IgD-negative memory B cell (primary cell): ENCODE data around the gene RNF150. TPM values are rescaled to one million over a fixed set of nuclear protein-coding genes. Genes with fewer than 3 reads are reported as not detected.
"Not testable (repeated sequence)": the region's sequence is repeated elsewhere in the genome, so short reads cannot be mapped to it uniquely, and the experiment has no call there.

Experiments used
- H3K27ac Mint-ChIP-seq, 3 donors: one replicate each; pipeline ENCODE4 v1.8.0; 2020 to 2022; ENCODE audit warnings: mild to moderate bottlenecking in 3 of 3, mixed read lengths in 3 of 3, moderate library complexity in 1 of 3
- H3K27me3 Mint-ChIP-seq: one replicate; pipeline ENCODE4 v1.8.0; 2021; ENCODE audit warnings: mixed read lengths
- H3K36me3 Mint-ChIP-seq: one replicate; pipeline ENCODE4 v1.8.0; 2020; ENCODE audit warnings: mild to moderate bottlenecking, mixed read lengths
- H3K4me1 Mint-ChIP-seq, 3 donors: one replicate each; pipeline ENCODE4 v1.8.0; 2020 to 2022; ENCODE audit warnings: mixed read lengths in 3 of 3, mild to moderate bottlenecking in 1 of 3
- H3K4me3 Mint-ChIP-seq, 4 donors: one replicate each; pipeline ENCODE4 v1.8.0; 2020 to 2022; ENCODE audit warnings: mild to moderate bottlenecking in 4 of 4, mixed read lengths in 4 of 4, moderate library complexity in 3 of 4
- H3K9me3 Mint-ChIP-seq, 3 donors: one replicate each; pipeline ENCODE4 v1.8.0; 2020 to 2021; ENCODE audit warnings: mixed read lengths in 3 of 3, mild to moderate bottlenecking in 1 of 3
- polyA plus RNA-seq: library from polyadenylated mRNA; unstranded; fragments of 300-500 nt; fragmentation: Illumina TruSeq; gene quantifications from one replicate; pipeline ENCODE4 v1.2.3, GENCODE V29; 2021

RNF150 gene
- polyA plus RNA-seq, 1 donor from 2014 or later, result not detected

DNA sequence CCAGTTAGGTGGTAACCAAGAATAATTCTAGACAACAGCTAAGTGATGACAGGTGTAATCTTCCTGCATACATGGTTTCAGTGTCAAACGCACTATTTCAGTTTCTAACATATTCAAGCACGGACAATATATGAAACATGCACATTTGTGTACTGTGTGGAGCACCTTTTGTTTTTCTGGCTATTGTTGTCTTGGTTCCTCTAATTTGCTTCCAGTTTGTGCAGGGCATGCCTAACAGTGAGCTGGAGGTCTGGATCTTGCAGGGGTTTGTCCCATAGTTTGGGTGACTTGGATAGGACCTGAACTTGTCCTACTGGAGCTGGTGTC, 306.6 kb downstream of the RNF150 start:
- peaks cover 34 to 51% (median 45%) of the 10 kb centered on the region in 3 donors for H3K4me1 Mint-ChIP-seq
- no peaks in the 10 kb centered on the region for H3K27me3 Mint-ChIP-seq
- peak overlapping the region in 1 of 4 donors; percentile 87 for H3K4me3 Mint-ChIP-seq
- peaks cover 12 to 25% (median 22%) of the 10 kb centered on the region in 3 donors for H3K9me3 Mint-ChIP-seq
- H3K36me3 Mint-ChIP-seq, result peaks cover 5% of the 10 kb centered on the region
- peak overlapping the region in 1 of 3 donors; percentile 69 for H3K27ac Mint-ChIP-seq

DNA sequence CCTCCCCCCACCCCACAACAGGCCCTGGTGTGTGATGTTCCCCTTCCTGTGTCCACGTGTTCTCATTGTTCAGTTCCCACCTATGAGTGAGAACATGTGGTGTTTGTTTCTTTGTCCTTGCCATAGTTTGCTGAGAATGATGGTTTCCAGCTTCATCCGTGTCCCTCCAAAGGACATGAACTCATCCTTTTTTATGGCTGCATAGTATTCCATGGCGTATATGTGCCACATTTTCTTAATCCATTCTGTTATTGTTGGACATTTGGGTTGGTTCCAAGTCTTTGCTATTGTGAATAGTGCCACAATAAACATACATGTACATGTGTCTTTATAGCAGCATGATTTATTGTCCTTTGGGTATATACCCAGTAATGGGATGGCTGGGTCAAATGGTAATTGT, 312.7 kb downstream of the RNF150 start:
- peak overlapping the region in 1 of 3 donors; percentile 47 for H3K27ac Mint-ChIP-seq
- H3K9me3 Mint-ChIP-seq, result peaks cover 15 to 18% (median 15%) of the 10 kb centered on the region in 3 donors
- not testable (repeated sequence) for H3K4me3 Mint-ChIP-seq, H3K36me3 Mint-ChIP-seq, H3K27me3 Mint-ChIP-seq
- peaks cover 10 to 15% (median 14%) of the 10 kb centered on the region in 3 donors for H3K4me1 Mint-ChIP-seq

DNA sequence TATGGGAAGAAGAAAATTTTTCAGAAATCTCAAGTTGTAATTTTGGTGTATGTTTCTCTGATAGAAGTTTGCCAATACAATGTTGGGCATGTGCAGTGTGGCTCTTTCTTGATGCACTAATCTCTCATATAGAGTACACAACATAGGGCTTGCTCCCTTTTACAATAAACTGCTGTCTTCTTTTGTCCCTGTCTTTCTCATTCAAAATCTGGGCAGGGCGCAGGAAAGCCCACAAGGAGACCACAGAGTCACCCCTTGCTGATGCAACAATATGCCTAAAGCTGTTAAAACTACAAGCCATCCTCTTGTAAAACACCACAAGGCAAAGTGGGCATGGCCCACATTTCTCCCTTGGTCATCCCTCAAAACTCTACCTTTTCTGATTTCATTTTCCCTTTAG, 313.7 kb downstream of the RNF150 start:
- peaks cover 4% of the 10 kb centered on the region for H3K36me3 Mint-ChIP-seq
- peaks cover 10 to 16% (median 14%) of the 10 kb centered on the region in 3 donors for H3K9me3 Mint-ChIP-seq
- no peak overlapping the region for H3K4me3 Mint-ChIP-seq
- H3K27ac Mint-ChIP-seq, result no peak overlapping the region
- H3K4me1 Mint-ChIP-seq, result peaks cover 12 to 18% (median 14%) of the 10 kb centered on the region in 3 donors
- no peaks in the 10 kb centered on the region for H3K27me3 Mint-ChIP-seq

DNA sequence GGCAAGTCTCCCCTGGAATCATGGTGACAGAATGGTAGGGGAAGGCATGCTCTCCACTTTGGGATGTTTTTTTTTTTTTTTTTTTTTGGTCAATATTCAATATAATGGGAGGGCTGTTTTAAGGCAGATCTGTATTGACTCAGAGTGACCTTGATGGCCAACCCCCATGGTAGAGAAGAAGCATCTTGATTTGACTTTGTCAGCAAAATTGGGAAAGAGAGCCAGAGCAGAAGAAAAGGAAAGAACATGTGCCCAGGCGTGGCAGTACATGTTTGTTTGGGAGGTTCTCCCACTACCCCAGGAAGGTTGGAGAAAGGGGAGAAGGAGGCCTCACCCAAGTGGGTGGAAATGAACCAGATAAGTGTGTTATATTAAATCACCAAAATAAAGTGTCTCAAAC, 314.8 kb downstream of the RNF150 start:
- H3K4me3 Mint-ChIP-seq, result peak overlapping the region in 1 of 4 donors; percentile 55
- H3K27ac Mint-ChIP-seq, result peak overlapping the region in 1 of 3 donors; percentile 76
- H3K4me1 Mint-ChIP-seq, result peaks cover 15 to 20% (median 20%) of the 10 kb centered on the region in 3 donors
- H3K27me3 Mint-ChIP-seq, result no peaks in the 10 kb centered on the region
- peaks cover 4 to 11% (median 8%) of the 10 kb centered on the region in 3 donors for H3K9me3 Mint-ChIP-seq
- peaks cover 4% of the 10 kb centered on the region for H3K36me3 Mint-ChIP-seq

DNA sequence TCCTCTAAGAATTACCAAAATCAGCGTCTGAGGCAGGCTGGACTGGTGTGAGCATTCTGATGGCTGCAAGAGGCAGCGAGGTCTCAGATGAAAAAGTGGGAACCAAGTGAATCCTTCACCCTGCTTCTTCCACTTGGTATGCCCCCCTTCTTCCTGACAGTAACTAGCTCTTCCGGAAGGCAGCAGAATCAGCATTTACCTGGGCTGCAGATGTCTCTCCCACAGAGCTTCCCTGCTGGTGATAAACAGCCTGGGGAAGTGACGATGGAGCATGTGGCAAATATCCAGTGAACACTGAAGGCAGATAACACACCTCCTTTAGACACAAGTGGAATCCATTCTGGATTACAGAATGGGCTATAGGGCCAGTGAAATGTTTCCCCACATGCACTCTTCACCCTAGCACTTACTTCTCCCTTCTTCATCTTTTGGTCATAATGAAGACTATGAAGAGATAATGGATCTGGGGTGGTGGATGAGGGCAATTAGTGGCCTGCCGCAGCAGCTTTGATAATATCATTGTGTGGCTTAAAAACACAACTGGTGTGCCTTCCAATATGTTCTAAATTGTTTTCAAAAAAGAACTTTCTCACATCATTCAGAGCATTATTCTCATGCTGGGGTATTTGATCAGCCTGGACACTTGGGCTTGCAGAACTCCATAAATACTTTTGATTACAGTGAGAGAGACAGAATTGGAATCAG, 316.3 kb downstream of the RNF150 start:
- peaks cover 0 to 7% (median 3%) of the 10 kb centered on the region in 3 donors for H3K9me3 Mint-ChIP-seq
- H3K36me3 Mint-ChIP-seq, result peaks cover 4% of the 10 kb centered on the region
- no peak overlapping the region for H3K4me3 Mint-ChIP-seq
- peaks cover 21 to 26% (median 22%) of the 10 kb centered on the region in 3 donors for H3K4me1 Mint-ChIP-seq
- no peaks in the 10 kb centered on the region for H3K27me3 Mint-ChIP-seq
- peak overlapping the region in 2 of 3 donors; percentile 24 to 62 for H3K27ac Mint-ChIP-seq

DNA sequence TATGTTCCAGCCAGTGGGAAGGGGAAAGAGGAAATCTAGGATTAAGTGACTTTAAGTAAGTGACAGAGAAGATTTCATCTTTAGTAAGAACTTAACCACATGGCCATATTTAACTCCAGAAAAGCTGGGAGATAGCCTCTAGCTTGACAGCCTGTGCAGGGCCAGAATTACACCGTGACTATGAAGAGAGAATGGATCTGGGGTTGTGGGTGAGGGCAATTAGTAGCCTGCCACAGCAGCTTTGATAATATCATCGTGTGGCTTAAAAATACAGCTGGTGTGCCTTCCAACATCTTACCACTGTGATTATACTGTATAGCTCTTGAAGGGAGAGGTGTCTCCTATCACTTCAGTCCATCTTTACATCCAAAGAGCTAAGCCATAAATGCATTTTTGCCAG, 319.5 kb downstream of the RNF150 start:
- H3K9me3 Mint-ChIP-seq, result peaks cover 0 to 4% (median 2%) of the 10 kb centered on the region in 3 donors
- peaks cover 6% of the 10 kb centered on the region for H3K36me3 Mint-ChIP-seq
- H3K4me3 Mint-ChIP-seq, result peak overlapping the region in 1 of 4 donors; percentile 41
- no peaks in the 10 kb centered on the region for H3K27me3 Mint-ChIP-seq
- no peak overlapping the region for H3K27ac Mint-ChIP-seq
- peaks cover 38 to 39% (median 38%) of the 10 kb centered on the region in 3 donors for H3K4me1 Mint-ChIP-seq

DNA sequence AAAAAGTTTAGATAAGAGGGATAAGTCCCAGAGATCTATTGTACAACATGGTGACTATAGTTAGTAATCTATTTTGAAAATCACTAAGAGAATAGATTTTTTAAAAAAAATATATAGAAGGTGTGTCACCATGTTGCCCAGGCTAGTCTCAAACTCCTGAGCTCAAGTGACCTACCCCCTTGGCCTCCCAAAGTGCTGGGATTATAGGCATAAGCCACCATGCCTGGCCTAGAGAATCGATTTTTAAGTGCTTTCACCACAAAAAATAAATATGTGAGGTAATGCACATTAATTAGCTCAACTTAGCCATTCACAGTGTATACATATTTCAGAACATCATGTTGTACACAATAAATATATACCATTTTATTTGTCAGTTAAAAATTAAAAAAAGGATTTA, 320.4 kb downstream of the RNF150 start:
- H3K36me3 Mint-ChIP-seq, result peaks cover 6% of the 10 kb centered on the region
- no peak overlapping the region for H3K4me3 Mint-ChIP-seq
- no peaks in the 10 kb centered on the region for H3K27me3 Mint-ChIP-seq
- peaks cover 0 to 4% (median 2%) of the 10 kb centered on the region in 3 donors for H3K9me3 Mint-ChIP-seq
- H3K4me1 Mint-ChIP-seq, result peaks cover 43 to 47% (median 44%) of the 10 kb centered on the region in 3 donors
- no peak overlapping the region for H3K27ac Mint-ChIP-seq

DNA sequence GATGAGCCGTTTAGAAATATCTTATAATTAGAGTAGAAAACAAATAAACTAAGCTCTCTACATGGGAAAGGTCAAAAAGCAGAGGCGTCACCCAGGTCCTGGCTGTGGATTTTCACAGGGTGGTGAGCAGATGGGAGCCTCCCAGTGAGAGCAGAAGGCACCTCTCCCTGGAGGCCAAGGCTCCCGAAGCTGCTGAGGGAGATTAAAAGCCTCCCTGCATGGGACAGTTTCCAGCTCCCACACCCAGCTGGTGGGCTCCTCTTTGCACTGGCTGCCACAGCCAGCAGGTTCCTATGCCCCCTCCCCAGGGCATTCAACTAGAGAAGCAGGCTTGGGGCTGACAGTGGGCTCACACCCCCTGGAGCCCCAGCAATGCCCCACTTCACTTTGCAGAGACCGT, 321.8 kb downstream of the RNF150 start:
- Mint-ChIP-seq H3K9me3 (peaks cover 0 to 4% (median 2%) of the 10 kb centered on the region in 3 donors), H3K27me3 (no peaks in the 10 kb centered on the region), H3K36me3 (peaks cover 3% of the 10 kb centered on the region), H3K4me3 (peak overlapping the region in 3 of 4 donors; percentile 37 to 58 (median 54)), H3K27ac (peak overlapping the region in 2 of 3 donors; percentile 70 to 93), H3K4me1 (peaks cover 52 to 58% (median 55%) of the 10 kb centered on the region in 3 donors)

DNA sequence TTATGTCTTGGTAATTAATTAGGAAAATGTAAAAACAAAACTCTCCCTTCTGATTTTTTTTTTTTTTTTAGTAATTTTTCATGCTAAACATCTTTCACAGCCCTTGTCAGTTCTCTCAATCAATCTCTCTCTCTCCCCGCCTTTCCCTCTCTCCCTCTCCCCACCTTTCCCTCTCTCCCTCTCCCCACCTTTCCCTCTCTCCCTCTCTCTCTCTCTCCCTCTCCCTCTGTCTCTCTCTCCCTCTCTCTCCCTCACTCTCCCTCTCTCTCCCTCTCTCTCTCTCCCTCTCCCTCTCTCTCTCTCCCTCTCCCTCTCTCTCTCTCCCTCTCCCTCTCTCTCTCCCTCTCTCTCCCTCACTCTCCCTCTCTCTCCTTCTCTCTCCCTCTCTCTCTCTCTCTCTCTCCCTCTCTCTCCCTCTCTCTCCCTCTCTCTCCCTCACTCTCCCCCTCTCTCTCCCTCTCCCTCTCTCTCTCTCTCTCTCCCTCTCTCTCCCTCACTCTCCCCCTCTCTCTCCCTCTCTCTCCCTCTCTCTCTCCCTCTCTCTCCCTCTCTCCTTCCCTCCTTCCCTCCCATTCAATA, 322.6 kb downstream of the RNF150 start:
- not testable (repeated sequence) for H3K27me3 Mint-ChIP-seq, H3K36me3 Mint-ChIP-seq, H3K9me3 Mint-ChIP-seq
- Mint-ChIP-seq H3K4me3 (peak overlapping the region in 1 of 4 donors; percentile 58), H3K27ac (peak overlapping the region in 2 of 3 donors; percentile 11 to 97), H3K4me1 (peaks cover 56 to 65% (median 63%) of the 10 kb centered on the region in 3 donors)

Other genes with a start within 250 kb of the RNF150 start
- 32.4 TPM for gene ZNF330, start 87.4 kb upstream of the RNF150 start, polyA plus RNA-seq